Skeletal muscle cell (primary cell): Measurements from ENCODE around the gene ZCCHC7.

Experiments
- DNase-seq: peaks from one replicate; pipeline ENCODE4 v3.0.0-alpha.2; 2010; ENCODE audit warnings: low read depth
- H3K4me3 ChIP-seq: 2 replicates; pipeline ENCODE4 v1.5.1; 2011; ENCODE audit warnings: low read depth, mild to moderate bottlenecking, control low read depth, low read length, moderate library complexity

Gene ZCCHC7

DNA sequence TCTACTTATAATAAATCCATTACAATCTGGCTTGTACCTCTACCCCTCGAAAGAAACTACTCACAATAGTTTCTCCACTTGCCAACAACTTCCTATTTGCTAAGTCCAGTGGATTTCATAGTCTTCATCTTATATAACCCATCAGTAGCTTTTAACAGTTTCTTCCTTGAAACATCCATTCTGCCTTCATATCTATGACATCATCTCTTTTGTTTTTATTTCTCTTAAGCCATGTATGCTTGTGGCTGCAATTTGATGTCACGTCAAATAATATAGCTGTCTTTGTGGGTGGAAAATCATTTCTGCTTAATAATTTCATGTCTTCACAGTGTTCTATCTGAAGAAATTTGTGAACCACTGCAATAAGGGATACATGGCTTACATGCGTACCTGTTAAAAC is 224.7 kb downstream of the ZCCHC7 start:
- H3K4me3 ChIP-seq: no peak overlapping the region
- DNase-seq: no peak

DNA sequence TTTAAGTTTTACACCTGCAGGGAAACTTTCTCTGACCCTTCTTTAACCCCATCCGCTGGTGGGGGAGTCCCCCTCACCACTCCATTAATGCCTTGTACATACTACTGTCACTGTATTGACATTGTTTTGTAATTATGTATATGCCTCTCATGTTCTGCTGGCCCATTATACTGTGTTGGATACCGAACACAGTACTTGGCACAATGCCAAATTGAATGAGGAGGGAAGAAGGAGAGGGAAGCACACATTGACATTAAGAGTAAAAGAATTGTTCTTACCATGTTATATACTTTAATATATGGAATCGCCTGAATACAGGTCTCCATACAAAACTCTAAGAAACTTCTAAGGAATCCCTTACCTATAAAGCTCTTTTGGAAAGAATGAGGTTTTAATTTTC is 228.5 kb downstream of the ZCCHC7 start:
- DNase-seq: no peak
- H3K4me3 ChIP-seq: no peak overlapping the region

DNA sequence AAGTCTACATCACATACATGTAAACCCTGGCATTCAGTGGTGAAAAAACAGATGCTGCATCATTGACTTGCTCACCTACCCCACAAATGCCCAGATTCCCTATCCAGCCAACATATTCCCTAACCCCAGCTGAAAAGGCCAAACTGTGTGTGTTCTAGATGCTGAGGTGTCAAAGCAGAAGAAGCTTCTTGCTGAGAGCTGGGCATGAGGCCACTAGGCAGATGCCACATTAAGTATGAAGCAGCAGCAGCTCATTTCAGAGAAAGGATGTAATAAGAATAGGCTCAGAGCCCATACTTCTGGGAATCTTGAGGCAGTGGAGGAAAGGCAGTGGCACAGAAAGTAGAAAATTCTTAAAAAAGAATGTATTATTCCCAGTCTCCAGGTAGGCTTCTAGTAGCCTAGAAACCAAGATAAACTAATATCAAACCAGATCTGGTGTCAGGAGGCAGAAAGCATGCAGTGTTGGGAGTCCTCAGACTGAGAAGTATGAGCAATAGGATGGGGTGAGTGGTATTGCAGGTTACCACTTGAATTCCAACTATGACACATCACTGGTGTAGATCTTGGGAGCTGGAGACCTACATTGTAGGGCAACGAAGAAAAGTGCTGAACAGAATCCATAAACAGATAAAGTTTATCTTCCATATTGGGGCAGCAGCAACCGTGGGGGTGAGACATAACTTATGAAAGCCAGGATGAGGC is 230.3 kb downstream of the ZCCHC7 start:
- DNase-seq: no peak
- no peak overlapping the region for H3K4me3 ChIP-seq

DNA sequence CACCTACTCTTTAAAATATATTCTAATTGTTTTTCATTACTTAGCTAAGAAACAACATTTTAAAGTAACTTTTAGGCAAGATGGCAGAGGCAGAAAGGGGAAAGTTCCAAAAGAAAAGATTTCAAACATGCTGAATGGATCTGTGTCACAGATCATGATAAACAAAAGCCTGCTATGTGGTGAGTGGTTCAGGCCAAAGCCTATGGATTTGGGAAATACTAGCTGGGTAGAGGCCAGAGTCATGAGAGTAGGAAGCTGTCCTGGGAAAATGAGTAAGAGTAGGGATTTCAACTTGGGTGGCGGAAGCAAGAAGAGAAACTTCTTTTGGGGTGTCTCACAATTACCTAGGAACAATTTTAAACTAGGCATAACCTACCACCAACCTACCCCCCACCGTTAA is 233.4 kb downstream of the ZCCHC7 start:
- no peak for DNase-seq
- H3K4me3 ChIP-seq: no peak overlapping the region

DNA sequence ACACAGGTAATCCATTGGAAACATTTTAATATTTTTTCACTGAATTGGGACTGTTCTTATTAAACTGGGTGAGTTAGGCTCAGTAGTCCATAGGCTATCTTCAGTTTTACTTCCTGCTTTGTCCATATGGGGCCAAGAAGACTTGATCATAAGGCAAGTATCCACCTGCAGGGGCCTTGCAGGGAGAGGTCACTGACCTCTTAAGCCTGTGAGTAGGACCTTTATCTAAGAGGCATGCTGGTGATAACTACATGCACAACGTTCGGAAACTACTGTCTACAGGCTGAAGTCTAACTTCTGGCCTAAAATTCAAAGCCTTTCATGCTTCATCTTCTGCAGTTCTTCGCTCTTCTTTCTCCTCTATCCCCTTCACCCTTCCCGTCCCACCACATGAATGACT is 242.1 kb downstream of the ZCCHC7 start:
- no peak overlapping the region for H3K4me3 ChIP-seq
- no peak for DNase-seq

DNA sequence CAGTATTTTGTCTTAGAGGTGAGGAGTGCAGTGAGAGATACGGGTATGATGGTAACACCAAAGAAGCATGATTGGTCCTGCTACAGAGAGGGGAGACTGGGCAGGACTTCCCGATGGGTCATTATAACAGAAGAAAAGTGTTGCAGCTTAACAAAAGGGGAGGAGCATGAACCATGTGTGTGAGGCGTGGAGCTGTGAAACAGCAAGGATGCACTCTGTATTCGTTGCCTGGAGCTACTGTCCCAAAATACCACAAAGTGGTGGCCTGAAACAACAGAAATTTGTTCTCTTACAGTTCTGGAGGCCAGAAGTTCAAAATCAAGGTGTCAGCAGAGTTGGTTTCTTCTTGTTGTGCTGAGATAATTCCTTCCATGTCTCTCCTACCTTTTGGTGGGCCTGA is 242.8 kb downstream of the ZCCHC7 start:
- DNase-seq: no peak
- H3K4me3 ChIP-seq: no peak overlapping the region

DNA sequence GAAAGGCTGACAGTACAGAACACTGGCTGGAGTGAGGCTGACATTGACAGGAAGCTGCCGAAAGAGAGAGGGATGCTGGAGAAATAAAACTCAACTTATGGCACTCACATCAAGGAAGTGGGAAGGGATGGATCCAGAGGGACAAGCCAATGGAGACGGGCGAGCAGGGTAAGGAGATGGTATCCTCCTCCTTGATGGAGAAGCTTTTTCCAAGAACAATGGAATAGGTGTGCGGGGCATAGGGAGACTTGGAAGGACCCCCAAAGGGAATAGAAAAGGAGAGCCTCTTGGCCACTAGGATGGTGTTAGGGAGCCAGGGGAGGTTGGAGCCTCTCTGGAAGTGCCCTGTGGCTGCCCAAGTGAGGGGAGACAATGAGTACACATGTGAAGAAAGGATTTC is 243.8 kb downstream of the ZCCHC7 start:
- no peak for DNase-seq
- no peak overlapping the region for H3K4me3 ChIP-seq

DNA sequence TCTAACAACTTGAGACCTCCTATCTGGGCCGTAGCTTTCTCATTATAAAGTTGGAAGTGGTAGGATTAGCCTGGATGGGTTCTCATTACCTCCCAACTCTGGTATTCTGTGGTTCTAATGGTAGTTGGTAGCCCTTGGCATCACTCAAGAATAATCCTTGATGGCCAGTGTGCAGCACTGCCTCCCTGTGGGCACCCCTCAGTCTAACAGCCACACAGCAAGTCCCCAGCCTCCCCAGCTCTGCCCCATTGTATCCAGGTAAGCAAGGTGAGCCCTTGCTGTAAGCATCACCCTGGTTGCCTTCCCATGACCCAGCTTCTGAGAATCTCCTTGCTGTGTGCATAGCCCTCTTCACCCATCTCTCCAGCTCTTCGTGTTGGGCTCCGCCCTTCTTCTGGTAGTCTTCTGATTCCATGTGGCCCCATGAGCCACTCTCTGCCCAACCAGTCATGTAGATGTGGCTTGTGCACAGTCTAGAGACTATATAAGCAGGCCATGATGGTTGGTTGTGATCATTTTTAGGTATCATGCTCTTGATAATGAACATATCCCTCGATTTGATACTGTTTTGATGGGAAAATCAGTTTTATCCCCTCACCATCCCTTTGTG is 244.5 kb downstream of the ZCCHC7 start:
- no peak overlapping the region for H3K4me3 ChIP-seq
- no peak for DNase-seq

DNA sequence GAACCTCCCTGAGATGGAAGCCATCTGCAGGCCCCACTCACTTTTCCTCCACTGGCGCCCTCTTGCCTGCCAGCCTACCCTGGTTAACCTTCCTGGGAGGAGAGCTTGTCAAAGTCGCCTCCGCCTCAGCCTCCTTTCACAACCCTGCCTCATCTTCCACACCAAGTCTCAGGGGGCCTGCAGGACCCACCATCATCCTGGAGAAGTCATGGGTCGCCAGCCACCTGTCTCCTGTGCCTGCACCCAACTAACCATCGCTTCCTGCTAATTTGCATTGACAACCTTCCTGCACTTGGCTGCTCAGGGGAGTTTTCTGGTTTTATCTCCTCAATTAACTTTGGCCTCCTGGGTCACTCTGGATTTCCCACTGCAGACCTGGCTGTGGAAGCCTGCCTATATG is 249.3 kb downstream of the ZCCHC7 start:
- H3K4me3 ChIP-seq: no peak overlapping the region

DNA sequence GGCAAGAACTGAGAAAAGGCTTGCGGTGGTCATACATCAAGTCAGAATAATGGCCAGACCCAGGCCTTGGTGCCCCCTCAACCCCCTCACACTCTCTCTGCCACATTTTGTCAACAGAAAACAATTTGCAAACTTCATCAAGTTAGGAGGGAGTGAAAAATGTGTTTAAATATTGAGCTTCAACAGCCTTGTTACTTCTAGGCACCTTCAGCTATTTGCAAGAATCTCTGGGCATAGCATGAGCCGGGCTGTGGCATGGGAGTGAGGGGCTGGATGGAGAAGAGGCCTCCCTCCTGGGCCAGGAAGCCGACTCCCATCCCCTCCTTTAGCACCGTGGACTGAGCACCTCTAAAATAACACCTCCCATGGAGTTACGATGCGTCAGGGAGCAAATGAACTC is 249.9 kb downstream of the ZCCHC7 start:
- DNase-seq: no peak
- no peak overlapping the region for H3K4me3 ChIP-seq

More for the DNA sequence above, 249.3 kb downstream of the ZCCHC7 start:
- no peak for DNase-seq

DNA sequence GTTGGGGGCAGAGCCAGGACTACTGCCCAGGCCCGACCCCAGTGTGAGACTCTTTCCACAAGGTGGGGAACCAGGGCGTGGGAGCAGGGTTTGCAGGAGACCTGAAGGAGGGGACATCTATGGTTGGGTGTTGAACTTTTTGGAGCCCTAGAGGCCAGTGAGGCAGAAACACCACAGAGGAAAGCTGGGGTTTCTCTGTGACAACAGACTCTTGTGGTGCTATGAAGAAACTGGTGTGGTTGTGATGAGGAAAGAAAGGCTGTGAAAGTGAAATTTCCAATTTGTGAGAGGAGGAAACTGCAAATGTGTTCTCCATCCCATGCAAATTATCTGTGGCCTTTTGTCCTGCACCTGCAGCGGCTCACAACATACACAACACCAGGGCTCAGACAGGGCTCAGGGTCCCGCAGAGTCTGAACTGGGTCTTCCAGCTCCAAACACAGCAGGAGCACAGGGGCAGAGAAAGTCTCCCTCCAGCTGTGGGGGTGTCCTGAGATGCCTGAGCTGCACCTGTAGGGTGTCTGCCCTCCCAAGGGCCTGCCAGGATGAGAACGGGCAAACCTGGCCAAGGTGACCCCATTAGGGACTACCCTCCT is 250.7 kb downstream of the ZCCHC7 start:
- no peak for DNase-seq
- no peak overlapping the region for H3K4me3 ChIP-seq

DNA sequence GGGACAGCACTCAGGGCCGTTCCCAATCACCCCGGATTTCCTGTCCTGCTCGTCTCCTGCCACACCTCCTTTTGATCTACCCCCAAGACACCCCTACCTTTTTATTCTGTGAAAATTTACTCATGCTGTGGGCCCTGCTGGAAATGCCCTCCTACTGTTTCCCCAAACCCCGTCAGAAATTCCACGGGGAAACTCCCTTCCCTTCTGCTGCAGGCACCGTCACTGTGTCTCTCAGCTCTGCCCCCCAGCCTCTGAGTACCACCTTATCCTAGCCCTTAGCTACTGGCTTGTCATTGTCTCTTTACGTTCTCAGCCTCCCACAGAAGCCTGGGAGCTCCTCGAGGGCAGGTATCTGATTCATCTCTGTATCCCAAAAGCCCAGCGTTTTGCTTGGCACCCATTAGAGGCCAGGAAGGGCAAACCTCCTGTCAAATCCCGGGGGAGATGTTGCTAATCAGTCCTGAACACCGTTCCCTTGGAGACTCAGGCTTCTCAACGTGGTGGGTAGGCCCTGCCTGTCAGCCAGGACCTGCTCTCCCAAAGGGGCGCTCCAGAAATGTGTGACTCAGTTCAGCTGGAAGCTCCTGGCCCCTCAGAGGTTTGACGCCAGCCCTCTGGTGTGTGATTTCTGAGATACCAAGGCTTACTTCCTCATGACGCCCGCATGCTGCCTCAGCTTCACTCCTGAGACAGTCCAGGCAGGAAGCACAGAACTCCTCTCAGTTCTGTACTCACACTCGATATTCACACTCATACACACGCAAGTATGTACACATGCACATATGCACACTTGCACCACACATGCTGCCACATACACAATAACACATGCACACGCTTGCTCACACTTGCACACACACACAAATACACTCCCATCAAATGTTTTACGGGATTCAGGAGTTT is 251.4 kb downstream of the ZCCHC7 start:
- DNase-seq: peak; percentile 41

DNA sequence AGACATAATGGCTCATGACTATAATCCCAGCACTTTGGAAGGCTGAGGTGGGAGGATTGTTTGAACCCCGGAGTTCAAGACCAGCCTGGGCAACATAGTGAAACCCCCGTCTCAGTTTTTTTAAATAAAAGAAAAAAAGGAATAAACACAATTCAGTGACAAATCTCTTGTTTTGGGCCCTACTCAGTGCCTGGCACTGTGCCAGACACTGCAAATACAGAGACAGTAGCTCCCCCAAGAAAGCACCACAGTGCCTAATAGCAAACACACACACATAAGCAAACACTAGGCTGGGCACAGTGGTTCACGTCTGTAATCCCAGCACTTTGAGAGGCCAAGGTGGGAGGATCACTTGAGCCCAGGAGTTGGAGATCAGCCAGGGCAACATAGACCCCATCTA is 252.5 kb downstream of the ZCCHC7 start:
- DNase-seq: no peak
- H3K4me3 ChIP-seq: no peak overlapping the region

More for the DNA sequence above, 251.4 kb downstream of the ZCCHC7 start:
- no peak overlapping the region for H3K4me3 ChIP-seq

DNA sequence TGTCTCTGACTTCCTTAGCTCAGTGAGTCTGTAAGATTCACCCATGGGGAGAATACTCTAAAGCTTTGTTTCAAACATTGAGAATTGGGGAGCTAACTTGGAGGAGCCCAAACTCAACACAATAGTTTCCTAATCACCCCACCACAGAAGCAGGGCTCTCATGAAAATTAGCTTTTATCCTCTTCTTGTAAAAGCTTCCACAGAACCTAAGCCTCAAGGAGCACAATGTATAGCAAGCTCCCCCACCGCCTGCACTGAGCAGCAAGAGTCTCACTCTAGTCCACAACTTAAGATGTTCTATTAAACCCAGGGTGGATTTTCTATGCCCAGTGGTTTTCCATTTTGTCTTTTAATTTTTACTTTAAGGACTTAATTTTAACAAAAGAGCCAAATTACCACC is 253.2 kb downstream of the ZCCHC7 start:
- no peak overlapping the region for H3K4me3 ChIP-seq
- no peak for DNase-seq

DNA sequence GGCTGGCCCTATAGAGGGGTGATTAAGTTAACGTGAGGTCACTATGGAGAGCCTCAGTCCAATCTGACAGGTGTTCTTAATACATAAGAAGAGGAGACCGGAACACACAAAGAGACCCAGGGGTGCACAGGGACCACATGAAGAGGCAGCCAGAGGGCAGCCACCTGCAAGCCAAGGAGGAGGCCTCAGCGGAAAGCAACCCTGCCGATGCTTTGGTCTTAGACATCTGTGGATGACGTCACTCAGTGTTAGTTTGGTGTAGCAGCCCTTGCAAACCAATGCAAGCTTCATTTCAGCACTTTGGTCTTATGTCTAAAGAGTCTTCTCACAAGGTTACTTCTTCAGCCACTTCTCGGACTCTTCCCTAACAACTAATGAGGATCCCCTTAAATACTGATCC is 254.5 kb downstream of the ZCCHC7 start:
- no peak overlapping the region for H3K4me3 ChIP-seq
- DNase-seq: no peak

DNA sequence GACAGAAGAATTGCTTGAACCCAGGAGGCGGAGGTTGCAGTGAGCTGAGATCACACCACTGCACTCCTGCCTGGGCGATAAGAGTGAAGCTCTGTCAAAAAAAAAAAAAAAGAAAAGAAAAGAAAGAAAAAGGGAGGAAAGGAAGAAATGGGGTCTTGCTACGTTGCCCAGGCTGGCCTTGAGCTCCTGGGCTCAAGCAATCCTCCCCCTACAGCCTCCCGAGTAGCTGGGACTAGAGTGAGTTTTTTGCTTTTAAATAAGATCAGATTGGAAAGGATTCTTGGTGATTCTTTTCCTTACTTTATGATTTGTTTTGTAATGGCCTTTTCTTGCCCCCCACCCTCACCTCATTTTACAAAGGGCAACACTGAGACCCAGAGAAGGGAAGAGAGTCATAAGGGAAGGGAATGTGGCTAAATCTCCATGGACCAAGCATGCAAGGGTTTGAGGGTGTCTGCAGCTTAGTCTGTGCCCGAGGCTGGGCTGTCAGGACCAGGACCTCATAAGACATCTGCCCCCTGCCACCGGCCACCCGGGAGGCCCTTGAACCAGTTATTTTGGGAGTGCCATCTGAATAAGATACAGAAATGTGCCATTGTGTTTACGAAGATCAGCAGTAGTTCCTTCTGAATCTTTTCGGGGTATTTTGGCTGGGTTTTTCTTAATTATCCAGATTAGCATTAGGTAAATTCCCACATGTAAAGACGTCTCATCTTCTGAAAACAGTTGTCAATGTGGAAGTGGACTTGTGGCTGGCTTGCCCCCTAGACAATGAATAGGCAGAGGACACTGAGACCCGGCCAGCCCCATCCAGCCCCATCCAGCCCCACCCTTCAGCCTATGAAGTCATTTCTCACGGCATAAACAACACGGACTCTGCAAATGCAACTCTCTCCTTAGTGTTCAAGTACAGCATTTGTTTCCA is 257.6 kb downstream of the ZCCHC7 start:
- no peak overlapping the region for H3K4me3 ChIP-seq
- DNase-seq: no peak

DNA sequence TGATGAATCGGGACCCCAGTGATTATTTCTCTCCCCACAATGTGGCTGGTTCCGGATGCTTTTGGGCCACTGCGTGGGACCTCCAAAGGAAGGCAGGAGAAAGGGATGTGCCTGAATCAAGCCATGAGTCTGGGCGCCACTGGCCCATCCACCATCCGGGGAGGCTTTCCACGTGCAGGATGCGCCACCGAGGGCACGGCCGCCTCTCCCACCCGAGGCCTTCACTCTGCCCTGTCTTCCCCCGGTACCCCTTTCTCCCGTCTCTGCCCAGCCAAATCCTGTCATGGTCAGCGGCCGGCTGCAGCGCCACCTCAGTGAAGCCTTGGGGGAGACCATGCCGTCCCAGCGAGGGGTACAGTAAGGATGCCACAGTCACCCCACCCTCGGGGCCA is 258.2 kb downstream of the ZCCHC7 start:
- no peak overlapping the region for H3K4me3 ChIP-seq
- DNase-seq: no peak

DNA sequence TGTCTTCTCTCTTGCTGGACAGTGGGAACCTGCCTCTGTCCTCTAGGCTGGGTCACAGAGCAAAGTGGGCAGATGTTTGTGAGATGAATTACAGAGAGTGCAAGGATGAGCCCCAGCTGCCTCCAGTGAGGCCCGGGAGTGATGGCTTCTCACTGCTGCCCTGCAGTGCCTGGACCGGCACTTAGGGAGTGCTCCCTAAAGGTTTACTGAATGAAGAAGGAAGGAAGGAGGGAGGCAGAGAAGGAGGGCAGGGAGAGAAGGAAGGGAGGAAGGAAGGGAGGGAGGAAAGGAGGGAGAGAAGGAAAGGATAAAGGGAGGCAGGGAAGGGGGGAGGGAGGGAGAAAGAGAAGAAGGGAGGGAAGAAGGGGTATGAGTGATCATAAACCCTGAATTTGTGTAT is 259.5 kb downstream of the ZCCHC7 start:
- DNase-seq: no peak
- no peak overlapping the region for H3K4me3 ChIP-seq

DNA sequence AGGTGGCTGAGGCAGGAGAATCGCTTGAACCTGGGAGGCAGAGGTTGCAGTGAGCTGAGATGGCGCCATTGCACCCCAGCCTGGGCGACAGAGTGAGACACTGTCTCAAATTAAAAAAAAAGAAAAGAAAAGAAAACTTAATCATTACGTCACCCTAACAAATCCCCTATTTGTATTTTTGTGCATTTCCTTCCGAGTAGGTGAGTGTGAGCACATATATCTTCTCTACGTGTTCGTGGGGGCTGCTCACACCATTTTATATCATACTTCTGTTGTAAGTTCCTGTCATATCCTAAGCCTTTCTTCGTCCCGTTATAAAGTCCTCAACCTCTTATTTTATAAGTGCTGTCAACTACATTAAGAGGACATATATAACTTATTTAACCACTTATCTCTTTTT is 260.2 kb downstream of the ZCCHC7 start:
- DNase-seq: no peak
- H3K4me3 ChIP-seq: no peak overlapping the region
